Keratinocyte (primary cell): Measurements from ENCODE around the gene CAND1. TPM values are rescaled to one million over a fixed set of nuclear protein-coding genes. Genes with fewer than 3 reads are reported as not detected.

Source experiments
- DNase-seq: peaks from one replicate; pipeline ENCODE4 v3.0.0-alpha.2; 2011; ENCODE audit warnings: low read depth, missing footprints, low spot score
- FAIRE-seq: peaks from 2 replicates; lab custom pipeline; 2011; peaks lifted over from hg19 to GRCh38; lab: Jason Lieb, UNC
- H2AFZ ChIP-seq: 2 replicates; pipeline ENCODE4 v1.6.0; 2012; ENCODE audit warnings: low read length, control low read depth, inconsistent platforms; ENCODE audit not compliant: control insufficient read depth
- H3K27ac ChIP-seq: 2 replicates; pipeline ENCODE4 v1.5.1; 2011; ENCODE audit warnings: low read length; ENCODE audit not compliant: control insufficient read depth, insufficient read depth
- H3K27me3 ChIP-seq: 3 replicates; pipeline ENCODE4 v1.6.0; 2011; ENCODE audit warnings: low read length; ENCODE audit not compliant: control insufficient read depth, insufficient read depth; ENCODE audit errors: extremely low read depth
- H3K36me3 ChIP-seq, 2 experiments: 2 replicates in 1 of 2; 3 replicates in 1 of 2; pipeline ENCODE4 v1.5.1; 2011; ENCODE audit warnings: low read length in 2 of 2, mild to moderate bottlenecking in 1 of 2; ENCODE audit not compliant: control insufficient read depth in 2 of 2, insufficient read depth in 2 of 2; ENCODE audit errors: extremely low read depth in 1 of 2
- H3K4me1 ChIP-seq: 3 replicates; pipeline ENCODE4 v1.5.1; 2011; ENCODE audit warnings: low read length; ENCODE audit not compliant: control insufficient read depth, insufficient read depth; ENCODE audit errors: extremely low read depth
- H3K4me2 ChIP-seq: 3 replicates; pipeline ENCODE4 v1.6.0; 2011; ENCODE audit warnings: low read depth, low read length; ENCODE audit not compliant: control insufficient read depth, insufficient read depth; ENCODE audit errors: extremely low read depth
- H3K4me3 ChIP-seq, 3 experiments: fragments of 200-600 bp in 1 of 3; sonication (generic) in 1 of 3; 2 replicates in 2 of 3; 3 replicates in 1 of 3; pipeline ENCODE4 v1.5.1; 2011 to 2016; ENCODE audit warnings: low read length in 3 of 3, mild to moderate bottlenecking in 3 of 3, control low read depth in 2 of 3, inconsistent platforms in 1 of 3, low read depth in 1 of 3, mixed read lengths in 1 of 3, mixed run types in 1 of 3, moderate library complexity in 1 of 3; ENCODE audit not compliant: control insufficient read depth in 2 of 3, insufficient read depth in 2 of 3; ENCODE audit errors: extremely low read depth in 1 of 3
- H3K79me2 ChIP-seq: 2 replicates; pipeline ENCODE4 v1.6.0; 2012; ENCODE audit warnings: low read length; ENCODE audit not compliant: control insufficient read depth, insufficient read depth
- H3K9ac ChIP-seq: 3 replicates; pipeline ENCODE4 v1.6.0; 2011; ENCODE audit warnings: low read length; ENCODE audit not compliant: control insufficient read depth, insufficient read depth; ENCODE audit errors: extremely low read depth
- H3K9me1 ChIP-seq: 3 replicates; pipeline ENCODE4 v1.6.0; 2011; ENCODE audit warnings: low read length; ENCODE audit not compliant: control insufficient read depth, insufficient read depth; ENCODE audit errors: extremely low read depth
- H3K9me3 ChIP-seq: 2 replicates; pipeline ENCODE4 v1.5.1; 2012; ENCODE audit warnings: low read depth, low read length; ENCODE audit not compliant: control insufficient read depth
- H4K20me1 ChIP-seq: 3 replicates; pipeline ENCODE4 v1.6.0; 2011; ENCODE audit warnings: low read length; ENCODE audit not compliant: control insufficient read depth, insufficient read depth; ENCODE audit errors: extremely low read depth
- EZH2 ChIP-seq: IDR thresholded peaks from one replicate; pipeline ENCODE4 v1.6.1; 2012; ENCODE audit warnings: inconsistent platforms, mild to moderate bottlenecking, low read length, moderate library complexity
- dilution Hi-C: fragments of 300-500 bp; cut with MboI; formaldehyde crosslinking; loops from one replicate; pipeline ENCODE4 v1.7.0; 2020; ENCODE audit warnings: low sequenced_read_pairs; ENCODE audit not compliant: extremely low pct_ligation_motif_present
- polyA plus RNA-seq, 5 experiments: library from polyadenylated mRNA; depleted of rRNA in 3 of 5; stranded (reverse) in 3 of 5; stranded (forward) in 1 of 5; unstranded in 1 of 5; fragments of >200 nt; gene quantifications; 1 replicate in 1 of 5; 2 replicates in 3 of 5; 3 replicates in 1 of 5; pipeline versions ENCODE4 v1.2.1 to v1.2.3, GENCODE V29; 2011 to 2012; ENCODE audit warnings: missing spikeins in 2 of 5, low read depth in 1 of 5, low replicate concordance in 1 of 5
- TF ChIP-seq, protein P1 (sequence below), 3 experiments: IDR thresholded peaks in 1 of 3; conservative IDR thresholded peaks in 1 of 3; optimal IDR thresholded peaks in 1 of 3; 2 replicates in 2 of 3; 3 replicates in 1 of 3; pipeline versions ENCODE3 to v1.5.1; 2011; ENCODE audit warnings: low read length in 3 of 3, mild to moderate bottlenecking in 3 of 3, moderate library complexity in 2 of 3, control low read depth in 1 of 3, inconsistent platforms in 1 of 3; ENCODE audit not compliant: insufficient read depth in 2 of 3; ENCODE audit errors: extremely low read depth in 1 of 3

Gene CAND1
- polyA plus RNA-seq, 1 donor (not counting 4 experiments of a cell fraction or from before 2014, with no cell fraction given) = 121 TPM

DNA sequence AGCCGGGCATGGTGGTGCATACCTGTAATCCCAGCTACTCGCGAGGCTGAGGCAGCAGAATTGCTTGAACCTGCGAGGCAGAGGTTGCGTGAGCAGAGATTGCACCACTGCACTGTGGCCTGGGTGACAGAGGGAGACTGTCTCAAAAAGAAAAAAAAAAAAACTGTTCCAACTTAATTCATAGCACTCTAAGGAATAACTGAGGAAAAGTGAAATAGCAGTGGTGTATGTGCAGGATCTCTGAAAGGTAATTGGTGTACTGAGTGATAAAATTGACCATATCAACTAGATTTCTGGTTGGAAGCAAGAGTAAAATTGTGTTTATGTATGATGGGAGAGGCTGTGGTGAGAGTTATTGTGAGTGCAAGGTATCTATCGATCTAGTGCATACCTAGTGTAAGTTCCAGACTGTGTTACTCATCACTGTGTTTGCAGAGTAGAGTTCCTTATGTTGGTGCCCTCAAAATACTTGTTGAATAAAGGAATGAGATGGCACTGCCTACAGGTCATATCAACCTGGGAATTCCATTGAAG lies 6.3 kb downstream of the CAND1 start:
- Histone ChIP-seq H3K79me2 (peaks cover 100% of the 10 kb centered on the region), H3K9me1 (no peaks in the 10 kb centered on the region), H4K20me1 (peaks cover 8% of the 10 kb centered on the region), H3K4me1 (peaks cover 41% of the 10 kb centered on the region), H3K4me3 (no peak overlapping the region), H3K9me3 (no peaks in the 10 kb centered on the region), H3K4me2 (no peak overlapping the region), H3K36me3 (peaks cover 0 to 3% of the 10 kb centered on the region in 2 experiments), H3K27ac (no peak overlapping the region), H2AFZ (no peak overlapping the region), H3K27me3 (no peaks in the 10 kb centered on the region), H3K9ac (no peak overlapping the region)
- FAIRE-seq = peak; percentile 43
- TF ChIP-seq, protein P1, sequence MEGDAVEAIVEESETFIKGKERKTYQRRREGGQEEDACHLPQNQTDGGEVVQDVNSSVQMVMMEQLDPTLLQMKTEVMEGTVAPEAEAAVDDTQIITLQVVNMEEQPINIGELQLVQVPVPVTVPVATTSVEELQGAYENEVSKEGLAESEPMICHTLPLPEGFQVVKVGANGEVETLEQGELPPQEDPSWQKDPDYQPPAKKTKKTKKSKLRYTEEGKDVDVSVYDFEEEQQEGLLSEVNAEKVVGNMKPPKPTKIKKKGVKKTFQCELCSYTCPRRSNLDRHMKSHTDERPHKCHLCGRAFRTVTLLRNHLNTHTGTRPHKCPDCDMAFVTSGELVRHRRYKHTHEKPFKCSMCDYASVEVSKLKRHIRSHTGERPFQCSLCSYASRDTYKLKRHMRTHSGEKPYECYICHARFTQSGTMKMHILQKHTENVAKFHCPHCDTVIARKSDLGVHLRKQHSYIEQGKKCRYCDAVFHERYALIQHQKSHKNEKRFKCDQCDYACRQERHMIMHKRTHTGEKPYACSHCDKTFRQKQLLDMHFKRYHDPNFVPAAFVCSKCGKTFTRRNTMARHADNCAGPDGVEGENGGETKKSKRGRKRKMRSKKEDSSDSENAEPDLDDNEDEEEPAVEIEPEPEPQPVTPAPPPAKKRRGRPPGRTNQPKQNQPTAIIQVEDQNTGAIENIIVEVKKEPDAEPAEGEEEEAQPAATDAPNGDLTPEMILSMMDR (optimal IDR thresholded peaks at IDR 0.05 in 1 of 3, IDR thresholded peaks at IDR 0.05 in 1 of 3, conservative IDR thresholded peaks at IDR 0.05 in 1 of 3; ENCODE audit: extremely low read depth in 1 of 3, insufficient read depth in 2 of 3, low read length in 3 of 3) = no peak
- no peak for TF ChIP-seq EZH2
- dilution Hi-C loops = no loop called here
- DNase-seq = no peak

DNA sequence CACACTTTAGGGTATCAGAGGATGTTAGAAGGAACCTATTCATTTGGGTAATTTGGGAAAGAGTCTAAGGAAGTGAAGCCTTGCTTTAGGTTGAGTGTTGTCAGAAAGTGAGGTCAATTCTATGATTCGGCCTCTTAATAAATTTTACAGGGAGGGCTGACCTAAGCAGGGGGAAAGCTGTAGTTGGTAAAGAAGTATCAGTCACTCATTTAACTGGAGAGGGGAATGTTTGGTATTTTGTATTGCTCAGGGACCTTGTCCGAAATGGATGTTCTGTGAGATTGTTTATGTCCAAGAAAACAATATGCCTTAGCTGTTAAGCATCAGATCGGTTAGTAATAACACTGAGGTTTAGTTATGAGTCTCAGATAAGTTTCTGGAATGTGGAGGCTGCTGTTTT lies 7.3 kb downstream of the CAND1 start:
- peaks cover 98% of the 10 kb centered on the region for H3K79me2 ChIP-seq
- H3K9ac ChIP-seq = no peak overlapping the region
- H3K4me2 ChIP-seq = no peak overlapping the region
- dilution Hi-C loops = no loop called here
- TF ChIP-seq EZH2 = no peak
- TF ChIP-seq, protein P1 (optimal IDR thresholded peaks at IDR 0.05 in 1 of 3, IDR thresholded peaks at IDR 0.05 in 1 of 3, conservative IDR thresholded peaks at IDR 0.05 in 1 of 3; ENCODE audit: extremely low read depth in 1 of 3, insufficient read depth in 2 of 3, low read length in 3 of 3) = no peak
- peaks cover 37% of the 10 kb centered on the region for H3K4me1 ChIP-seq
- no peaks in the 10 kb centered on the region for H3K27me3 ChIP-seq
- H3K27ac ChIP-seq = no peak overlapping the region
- no peak overlapping the region for H2AFZ ChIP-seq
- FAIRE-seq (no peak), DNase-seq (no peak)
- peaks cover 8% of the 10 kb centered on the region for H4K20me1 ChIP-seq
- no peaks in the 10 kb centered on the region for H3K9me1 ChIP-seq
- H3K36me3 ChIP-seq = peaks cover 0 to 3% of the 10 kb centered on the region in 2 experiments
- no peaks in the 10 kb centered on the region for H3K9me3 ChIP-seq
- H3K4me3 ChIP-seq = no peak overlapping the region
